ENCODE data around the gene HDAC10.
"Not testable (repeated sequence)": the region's sequence is repeated elsewhere in the genome, so short reads cannot be mapped to it uniquely, and the experiment has no call there.

HDAC10 gene

DNA sequence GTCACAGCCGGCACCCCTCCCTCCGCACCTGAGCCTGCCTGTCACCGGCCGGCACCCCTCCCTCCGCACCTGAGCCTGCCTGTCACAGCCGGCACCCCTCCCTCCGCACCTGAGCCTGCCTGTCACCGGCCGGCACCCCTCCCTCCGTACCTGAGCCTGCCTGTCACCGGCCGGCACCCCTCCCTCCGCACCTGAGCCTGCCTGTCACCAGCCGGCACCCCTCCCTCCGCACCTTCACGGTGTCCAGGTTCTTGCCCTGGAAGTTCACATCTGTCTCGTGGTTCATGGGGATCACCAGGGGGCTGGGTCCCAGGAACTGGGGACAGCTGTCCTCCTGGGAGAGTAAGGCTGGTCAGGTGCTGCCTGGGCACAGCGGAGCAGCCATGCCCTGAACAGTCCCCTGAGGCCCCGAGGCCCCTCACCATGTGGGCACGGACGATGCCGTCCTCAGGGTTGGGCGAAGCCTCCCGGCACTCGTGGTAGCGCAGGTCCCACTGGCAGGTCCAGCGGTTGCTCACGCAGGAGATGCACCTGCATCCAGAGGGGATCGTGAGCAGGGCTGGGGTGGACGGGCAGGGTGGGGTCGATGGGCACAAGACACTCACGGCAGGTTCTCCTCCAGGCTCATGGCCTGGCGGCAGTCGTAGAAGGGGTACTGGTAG, 34.6 kb upstream of the HDAC10 start:
- no peak for DNase-seq (ENCODE audit: low spot score)

DNA sequence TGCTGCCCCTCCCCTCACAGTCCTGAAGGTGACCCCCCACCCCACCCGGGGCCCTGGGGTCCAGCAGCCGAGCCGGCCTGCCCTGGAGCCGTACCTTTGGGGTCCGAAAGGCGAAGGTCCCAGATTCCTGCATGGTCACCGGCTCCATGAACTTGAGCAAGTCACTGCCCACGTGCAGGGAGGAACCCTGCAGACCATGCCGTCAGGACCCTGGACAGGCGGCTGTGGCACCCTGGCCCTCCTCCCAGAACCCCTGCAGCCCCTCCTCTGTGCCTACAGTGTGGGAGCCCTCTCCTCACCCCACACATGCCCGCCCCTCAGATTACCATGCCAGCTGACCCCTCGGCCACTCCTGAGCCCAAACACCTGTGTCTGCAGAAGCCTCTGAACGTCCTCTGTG, 33.4 kb upstream of the HDAC10 start:
- DNase-seq (ENCODE audit: low spot score), result no peak

DNA sequence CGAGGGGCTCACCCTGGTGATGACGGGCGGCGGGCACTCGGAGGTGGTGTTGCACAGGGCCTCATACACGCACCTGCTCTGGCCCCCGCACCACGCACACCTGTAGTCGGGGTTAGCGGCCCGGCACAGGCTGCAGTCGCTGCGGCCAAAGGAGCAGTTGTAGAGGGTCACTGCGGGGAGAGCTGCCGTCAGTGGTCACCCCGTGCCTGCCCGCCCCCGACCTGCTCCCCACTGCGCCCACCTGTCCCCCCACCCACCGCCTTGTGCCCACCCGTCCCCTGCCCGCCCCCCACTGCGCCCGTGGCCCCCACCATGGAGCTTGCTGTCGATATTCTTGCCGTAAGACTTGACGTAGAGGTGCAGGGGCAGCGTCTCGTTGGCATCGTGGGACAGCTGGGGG, 32.8 kb upstream of the HDAC10 start:
- DNase-seq (ENCODE audit: low spot score), result no peak

DNA sequence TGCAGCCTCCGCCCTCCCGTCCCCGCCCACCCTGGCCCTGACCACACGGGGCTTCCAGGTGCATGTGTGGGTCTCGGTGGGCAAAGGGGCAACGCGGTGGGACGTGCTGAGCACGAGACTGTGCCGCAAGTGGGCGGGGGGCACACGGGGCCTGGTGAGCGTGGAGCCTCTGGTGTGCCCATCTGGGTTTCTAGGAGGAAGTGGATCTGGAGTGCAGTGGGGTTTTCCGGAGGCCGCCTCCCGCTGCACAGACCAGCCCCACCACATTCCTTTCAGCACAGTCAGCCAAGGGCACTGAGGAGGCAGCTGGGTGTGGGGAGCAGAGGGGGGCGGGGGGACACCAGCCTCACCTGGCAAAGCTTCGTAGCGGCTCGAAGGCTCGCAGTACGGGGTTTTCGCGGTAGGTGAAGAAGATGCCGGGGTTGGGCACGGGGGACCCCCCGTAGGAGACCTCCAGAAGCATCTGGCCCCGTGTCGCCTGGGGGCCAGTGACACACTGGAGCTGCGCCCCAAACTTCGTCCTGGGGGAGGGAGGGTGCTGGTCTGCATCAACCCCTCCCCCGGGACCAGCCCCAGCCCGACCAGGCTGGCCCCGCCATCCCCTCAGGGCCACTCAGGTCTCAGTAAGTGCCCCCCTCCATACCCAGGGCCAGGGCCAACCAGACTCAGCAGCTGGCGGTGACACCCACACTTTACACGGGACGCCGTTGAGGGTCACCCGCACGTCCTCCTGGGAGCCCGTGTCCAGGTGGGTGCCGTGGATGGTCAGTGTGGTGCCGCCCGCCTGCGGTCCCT, 31.5 kb upstream of the HDAC10 start:
- no peak for DNase-seq (ENCODE audit: low spot score)

DNA sequence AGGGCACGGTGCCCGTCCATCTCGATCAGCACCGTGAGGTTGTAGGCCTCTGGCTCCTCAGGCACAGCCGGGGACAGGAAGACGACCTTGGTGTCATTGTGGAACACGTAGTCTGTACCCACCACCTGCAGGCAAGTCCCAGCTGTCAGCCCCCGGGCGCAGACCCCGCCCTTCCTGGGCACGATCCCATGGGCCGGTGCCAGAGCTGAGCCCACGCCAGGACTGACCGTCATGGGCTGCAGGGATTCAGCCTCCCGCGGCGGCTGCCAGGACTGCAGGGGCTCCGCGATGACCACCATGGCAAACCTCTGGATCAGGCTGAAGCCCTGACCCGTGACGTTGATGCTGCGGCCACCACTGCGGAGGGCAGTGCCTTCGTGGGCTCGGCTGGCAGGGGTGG, 30.9 kb upstream of the HDAC10 start:
- DNase-seq (ENCODE audit: low spot score), result no peak

DNA sequence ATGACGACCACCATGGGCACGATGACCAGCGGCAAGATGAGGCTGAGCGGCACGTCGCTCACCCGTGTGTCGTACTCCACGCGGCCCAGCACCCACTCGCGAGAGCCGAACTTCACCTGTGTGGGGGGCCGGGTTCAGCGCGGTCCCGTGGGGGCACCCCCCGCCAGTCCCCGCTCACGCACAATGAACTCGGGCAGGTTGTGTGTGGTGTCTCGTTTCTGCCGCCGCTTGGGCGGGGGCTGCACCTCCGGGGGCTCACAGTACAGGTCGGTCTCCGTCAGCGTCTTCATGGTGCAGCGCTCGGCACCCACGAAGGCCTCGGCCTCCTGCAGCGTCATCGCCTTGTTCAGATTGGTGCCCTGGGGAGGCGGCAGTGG, 30.3 kb upstream of the HDAC10 start:
- DNase-seq (ENCODE audit: low spot score), result no peak

DNA sequence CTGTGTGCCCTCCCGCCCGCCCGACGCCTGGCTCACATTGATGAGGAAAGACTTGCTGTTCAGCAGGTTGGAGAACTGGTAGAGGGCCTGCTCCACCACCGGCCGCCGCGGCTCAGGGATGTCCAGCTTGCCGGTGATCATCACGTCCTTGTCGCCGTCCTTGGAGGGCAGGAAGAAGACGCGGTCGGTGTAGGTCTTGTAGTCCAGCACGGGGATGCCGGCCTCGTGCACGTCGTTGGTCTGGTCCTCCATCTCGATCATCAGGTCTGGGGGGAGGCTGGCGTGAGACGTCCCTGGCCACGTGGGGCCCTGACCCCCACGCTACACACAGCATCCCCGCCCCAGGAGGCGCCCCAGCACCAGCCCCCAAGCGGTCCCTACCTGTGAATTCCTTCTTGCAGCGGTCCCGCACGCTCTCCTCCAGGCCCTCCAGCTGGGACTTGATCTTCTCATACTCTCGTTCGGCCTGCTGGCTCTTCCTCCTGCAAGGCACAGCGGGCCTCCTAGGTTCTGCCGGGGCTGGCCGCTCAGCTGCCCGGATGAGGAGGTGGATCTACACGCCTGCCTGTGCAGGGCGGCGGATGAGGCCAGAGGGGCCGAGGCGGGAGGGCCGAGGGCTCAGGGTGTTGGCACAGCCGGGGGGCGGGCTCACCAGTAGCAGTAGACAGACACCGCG, 29.8 kb upstream of the HDAC10 start:
- no peak for DNase-seq (ENCODE audit: low spot score)

DNA sequence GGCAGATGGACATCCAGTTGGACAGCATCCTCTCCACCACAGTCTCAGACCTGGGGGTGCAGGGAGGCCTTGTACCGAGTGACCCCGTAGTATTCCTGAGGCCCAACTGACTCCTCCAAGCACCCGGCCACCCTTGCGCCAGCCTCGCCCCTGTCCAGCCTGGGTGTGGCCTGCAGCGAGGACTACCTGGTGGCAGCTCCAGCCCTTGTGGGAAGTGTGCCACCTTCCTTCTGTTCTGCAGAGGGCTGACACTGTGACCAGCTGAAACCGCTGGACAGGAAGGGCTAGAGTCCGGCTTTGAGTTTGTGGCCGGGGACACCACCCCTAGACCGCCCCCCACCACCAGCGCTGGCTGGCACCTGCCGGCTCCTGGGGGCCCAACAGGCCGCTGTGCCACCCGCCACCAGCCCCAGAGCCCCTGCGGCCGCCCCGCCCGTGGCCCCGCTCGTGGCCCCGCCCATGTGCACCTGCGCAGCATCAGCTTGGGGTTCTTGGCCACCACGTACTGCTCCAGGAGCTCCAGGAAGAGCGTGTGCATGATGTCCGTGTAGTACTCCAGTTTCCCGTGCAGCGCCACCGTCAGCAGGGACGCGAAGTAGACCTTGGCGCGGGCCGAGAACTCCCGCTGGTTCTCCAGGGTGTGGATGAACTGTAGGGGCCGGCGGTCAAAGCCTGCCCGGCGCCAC, 29.1 kb upstream of the HDAC10 start:
- DNase-seq (ENCODE audit: low spot score), result no peak

DNA sequence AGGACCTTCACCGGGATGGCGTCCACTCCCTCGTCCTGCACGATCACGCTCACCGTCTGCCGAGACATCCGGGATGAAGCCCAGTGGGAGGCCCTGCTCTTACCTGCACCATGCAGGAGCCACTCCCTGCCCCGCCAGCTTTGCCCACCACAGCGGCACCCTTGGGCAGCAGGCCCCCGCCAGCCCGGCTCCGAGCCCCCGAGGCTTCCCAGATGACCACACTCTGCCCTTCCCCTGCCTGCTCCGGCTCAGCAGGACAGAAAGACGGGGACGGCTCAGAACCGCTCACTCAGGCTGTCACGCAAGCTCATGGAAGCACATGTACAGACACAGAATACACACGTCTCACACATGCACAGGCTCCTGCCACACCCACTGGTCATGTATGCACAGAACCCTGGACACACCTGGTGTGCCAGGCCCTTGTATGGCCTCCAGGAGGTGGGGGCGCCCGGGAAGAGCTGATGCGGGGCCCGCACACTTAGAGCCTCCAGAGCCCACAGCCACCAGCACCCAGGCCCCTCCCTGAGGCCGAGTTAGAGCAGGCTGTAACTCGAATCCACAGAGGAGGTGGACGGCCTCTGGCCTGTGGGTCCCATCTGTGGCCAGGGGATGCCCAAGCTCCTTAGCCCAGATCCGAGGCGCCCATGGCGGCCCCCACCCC, 28.0 kb upstream of the HDAC10 start:
- no peak for DNase-seq (ENCODE audit: low spot score)

DNA sequence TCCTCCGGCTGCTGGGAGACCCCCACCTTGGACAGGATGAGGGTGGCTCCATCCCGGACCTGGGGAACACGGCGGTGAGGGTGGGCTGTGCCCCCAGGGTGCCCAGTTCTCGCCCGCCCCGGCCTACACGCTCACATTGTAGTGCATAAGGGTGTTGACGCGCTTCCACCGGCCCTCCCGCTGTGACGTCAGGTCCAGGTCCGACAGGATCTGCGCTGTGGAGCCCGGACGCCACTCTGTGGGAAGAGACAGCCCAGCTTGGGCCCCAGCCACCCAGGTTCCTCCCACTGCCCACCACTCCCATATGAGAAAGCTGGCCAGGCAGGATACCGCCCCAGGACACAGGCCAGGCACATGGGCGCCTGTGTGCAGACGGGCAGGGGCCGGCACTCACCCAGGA, 27.4 kb upstream of the HDAC10 start:
- DNase-seq (ENCODE audit: low spot score), result no peak

DNA sequence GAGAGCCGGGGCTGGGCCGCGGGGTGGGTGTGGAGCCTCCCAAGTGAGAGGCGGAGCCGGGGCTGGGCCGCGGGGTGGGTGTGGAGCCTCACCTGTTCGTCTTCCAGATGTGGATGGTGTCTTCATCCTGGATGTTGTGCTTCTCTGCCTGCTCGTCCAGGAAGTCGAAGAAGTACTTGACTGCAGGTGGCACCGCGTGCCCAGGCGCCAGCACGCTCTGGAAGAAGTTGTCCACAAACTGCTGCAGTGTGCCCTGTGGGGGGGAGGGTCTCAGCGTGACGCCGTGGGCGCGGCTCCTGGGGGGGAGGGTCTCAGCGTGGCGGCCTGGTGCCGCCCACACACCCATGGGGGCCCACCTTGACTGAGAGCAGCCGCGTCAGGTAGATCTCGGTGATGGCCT, 26.7 kb upstream of the HDAC10 start:
- DNase-seq (ENCODE audit: low spot score), result no peak

DNA sequence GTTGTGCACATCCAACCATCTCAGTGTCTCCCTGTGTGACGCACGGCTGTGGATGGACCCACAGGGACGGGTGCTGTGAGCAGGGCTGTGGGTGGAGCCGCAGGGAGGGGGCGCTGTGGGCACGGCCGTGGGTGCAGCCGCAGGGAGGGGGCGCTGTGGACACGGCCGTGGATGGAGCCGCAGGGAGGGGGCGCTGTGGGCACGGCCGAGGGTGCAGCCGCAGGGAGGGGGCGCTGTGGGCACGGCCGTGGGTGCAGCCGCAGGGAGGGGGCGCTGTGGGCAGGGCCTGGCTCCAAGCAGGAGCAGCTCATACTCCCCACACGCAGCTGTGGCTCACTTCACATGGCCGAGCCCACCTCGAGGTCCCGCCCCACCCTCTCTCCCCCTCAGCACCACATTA, 25.1 kb upstream of the HDAC10 start:
- DNase-seq (ENCODE audit: low spot score), result peak; percentile 54

DNA sequence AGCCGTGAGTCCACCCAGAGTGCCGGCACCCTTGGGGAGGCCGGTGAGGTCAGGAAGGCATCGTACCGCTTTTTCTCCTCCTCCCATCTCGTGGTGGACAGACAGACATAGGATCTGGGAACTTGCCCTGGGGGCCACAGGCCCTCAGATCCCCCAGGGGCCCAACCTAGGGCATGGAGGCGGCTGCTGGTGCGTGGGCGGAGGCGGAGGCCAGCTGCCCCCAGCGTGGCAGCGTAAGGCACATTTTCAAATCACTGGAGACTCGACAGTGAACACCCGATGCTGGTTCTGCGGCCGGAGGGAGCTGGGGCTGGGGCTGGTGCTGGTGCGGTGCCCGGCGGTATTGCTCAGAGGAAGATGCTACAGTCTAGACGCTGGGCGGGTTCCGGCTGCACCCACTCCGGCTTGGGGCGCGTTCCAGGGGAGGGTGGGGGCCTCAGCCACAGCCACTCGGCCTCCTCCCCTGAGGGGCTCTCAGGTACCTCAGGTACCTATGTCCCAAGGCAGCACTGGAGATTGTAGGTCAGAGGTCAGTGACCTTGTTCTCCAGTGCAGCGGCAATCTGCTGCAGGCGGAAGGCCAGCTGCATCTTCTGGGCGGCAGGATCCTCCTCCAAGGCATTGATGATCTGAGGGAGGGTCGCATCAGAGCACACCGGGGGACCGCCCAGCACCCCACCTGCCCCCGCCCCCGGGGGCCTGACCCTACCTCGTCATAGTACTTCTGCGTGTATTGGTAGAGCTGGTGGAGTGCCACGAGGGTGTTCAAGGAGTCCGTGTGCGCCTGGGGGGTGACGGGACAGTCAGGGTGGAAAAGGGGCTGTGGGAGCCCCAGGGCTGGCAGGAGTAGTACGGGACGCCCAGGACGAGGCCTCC, 24.4 kb upstream of the HDAC10 start:
- DNase-seq (ENCODE audit: low spot score), result no peak

DNA sequence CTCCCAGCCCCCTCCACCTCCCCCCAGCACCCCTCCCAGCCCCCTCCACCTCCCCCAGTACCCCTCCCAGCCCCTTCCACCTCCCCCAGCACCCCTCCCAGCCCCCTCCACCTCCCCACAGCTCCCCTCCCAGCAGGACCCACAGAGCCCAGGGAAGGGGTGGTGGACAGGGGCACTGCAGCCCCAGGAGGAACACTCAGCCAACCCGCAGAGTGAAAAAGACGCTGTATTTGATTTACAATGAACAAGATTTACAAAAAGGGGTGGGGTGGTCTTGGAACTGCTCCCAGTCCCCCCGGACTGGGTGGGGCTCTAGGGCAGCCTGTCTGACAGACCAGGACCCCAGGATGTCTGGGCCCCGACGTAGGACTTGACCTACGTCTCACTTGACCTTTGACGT, 23.7 kb upstream of the HDAC10 start:
- no peak for DNase-seq (ENCODE audit: low spot score)

DNA sequence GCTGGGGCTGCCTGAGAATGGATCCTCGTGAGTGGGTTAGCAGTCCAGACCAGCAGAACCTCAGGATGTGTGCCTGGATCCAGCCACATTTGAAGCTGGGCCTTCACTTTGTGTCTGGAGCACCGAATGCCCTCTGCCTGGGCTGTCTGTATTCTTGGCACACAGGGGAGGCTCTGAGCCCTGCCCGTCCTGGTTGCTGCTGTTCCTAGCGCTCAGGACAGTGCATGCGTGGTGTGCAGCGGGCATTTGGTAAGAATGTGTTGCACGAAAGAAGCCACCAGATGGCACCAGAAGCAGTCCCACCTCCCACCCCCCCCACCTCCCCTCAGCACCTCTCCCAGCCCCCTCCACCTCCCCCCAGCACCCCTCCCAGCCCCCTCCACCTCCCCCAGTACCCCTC, 23.2 kb upstream of the HDAC10 start:
- peak; percentile 12 for DNase-seq (ENCODE audit: low spot score)

DNA sequence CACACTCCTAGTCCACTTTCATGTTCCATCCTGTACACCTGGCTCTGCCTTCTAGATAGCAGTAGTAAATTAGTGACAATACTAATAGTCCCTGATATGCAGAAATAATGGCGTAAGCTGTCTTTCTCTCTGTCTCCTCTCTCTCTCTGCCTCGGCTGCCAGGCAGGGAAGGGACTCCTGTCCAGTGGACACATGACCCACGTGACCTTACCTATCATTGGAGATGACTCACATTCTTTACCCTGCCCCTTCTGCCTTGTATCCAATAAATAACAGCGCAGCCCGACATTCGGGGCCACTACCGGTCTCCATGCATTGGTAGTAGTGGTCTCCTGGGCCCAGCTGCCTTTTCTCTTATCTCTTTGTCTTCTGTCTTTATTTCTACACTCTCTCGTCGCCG, 22.7 kb upstream of the HDAC10 start:
- not testable (repeated sequence) for DNase-seq (ENCODE audit: low spot score)

DNA sequence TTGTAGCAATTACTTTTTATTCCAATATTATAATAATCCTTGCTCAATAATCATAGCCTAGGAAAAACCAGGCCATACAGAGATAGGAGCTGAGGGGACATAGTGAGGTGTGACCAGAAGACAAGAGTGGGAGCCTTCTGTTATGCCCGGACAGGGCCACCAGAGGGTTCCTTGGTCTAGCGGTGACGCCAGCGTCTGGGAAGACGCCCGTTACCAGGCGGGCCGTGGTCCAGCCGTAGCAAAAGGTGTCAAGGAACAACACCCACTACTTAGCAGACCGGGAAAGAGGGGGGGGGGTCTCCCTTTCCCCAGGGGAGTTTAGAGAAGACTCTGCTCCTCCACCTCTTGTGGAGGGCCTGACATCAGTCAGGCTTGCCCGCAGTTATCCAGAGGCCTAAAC, 22.3 kb upstream of the HDAC10 start:
- not testable (repeated sequence) for DNase-seq (ENCODE audit: low spot score)

DNA sequence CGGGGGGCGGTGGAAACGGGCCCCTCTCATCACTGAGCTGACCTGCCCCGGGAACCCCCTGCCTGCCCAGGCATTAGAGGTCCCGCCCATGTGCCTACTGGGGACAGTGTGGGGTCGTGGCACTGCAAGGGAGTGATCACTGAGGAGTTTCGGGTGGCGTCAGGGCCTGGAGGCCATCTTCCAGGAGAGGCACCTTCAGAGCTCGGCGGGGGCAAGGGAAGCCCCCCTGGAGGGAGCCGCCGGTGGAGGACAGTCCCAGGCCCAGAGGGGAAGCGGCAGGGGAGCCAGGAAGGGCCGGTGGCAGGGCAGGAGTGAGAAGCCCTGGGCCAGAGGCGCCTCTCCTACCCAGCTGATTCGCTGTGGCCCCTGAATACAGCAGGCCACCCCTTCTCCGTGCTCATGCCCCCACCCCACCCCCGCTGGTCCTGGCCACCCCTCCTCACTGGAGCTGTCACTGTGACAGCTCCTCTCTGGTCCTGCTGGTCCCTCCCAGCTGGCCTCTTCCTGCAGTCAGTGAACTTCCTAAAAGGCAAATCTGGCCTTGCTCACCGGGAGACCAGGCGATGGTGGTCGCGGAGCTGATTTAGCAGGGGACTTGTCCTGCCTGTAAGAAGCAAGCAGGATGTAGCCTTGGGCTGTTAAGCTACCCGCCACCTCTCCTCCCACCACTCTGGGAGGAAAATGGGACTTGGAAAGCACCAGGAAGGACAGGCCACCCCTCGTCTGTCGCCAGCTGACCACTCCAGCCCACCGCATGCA, 21.2 kb upstream of the HDAC10 start:
- DNase-seq (ENCODE audit: low spot score), result no peak

DNA sequence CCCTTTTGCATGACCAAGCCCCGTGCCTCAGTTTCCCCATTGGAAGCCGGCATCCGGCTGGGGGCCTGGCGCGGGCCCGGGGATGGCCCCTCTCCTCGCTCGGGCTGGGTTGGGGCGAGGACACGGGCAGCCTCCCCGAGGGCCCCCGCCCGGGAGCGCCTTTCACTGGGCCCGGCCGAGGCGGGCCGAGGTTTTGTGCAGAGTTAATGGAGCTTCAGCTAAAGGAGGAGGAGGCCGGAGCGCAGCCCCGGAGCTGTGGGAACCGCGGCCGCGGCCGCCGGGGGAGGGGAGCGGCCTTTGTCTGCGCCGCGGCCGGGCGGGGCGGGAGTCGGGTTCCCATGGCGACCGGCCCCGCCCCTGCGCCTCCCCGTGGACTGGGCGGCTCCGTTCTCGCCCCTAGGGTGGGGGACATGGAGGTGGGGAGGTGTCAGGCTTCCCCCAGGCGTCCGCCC, 20.5 kb upstream of the HDAC10 start:
- peak; percentile 33 for DNase-seq (ENCODE audit: low spot score)

DNA sequence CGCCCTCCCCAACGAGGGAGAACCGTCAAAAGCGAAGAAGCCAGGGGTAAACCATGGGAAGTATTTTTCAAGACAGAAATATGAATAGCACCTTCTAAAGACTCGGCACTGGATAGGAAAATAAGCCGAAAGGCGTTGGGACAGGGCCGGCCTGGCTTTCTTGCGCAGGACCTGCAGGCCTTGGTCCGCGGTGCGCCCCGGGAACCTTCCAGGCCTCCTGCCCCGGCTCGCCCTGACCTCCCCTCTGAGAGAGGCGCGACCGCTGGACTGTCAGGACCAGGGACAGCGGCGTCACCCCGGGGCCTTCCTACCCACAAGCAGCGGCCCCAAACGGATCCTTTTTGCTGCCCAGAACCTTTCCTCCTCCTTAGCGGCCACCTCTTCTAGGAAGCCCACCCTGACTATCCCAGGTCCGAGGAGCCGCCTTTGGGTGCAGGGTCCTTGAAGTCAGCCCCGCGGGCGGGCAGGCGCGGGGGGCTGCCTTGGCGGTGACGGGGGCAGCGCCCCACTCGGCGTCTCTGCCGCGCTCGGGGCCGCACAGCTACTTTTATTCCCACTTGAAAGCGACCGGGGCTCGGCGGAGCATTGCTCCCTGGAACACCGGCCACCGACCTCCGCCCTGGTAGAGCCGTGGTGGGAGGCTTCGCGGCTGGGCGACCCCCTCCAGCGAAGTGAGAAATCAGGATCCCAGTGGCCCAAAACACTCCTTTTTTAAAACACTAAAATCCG, 19.8 kb upstream of the HDAC10 start:
- DNase-seq (ENCODE audit: low spot score), result peak; percentile 17
